Bronchial epithelial cell (primary cell): ENCODE results near the gene SAMD10. TPM values are rescaled to one million over a fixed set of nuclear protein-coding genes. Genes with fewer than 3 reads are reported as not detected.

Experiments used
- DNase-seq: peaks from one replicate; pipeline ENCODE4 v3.0.0-alpha.2; 2010; ENCODE audit warnings: low read depth
- FAIRE-seq: peaks from 2 replicates; lab custom pipeline; 2011; peaks lifted over from hg19 to GRCh38; lab: Jason Lieb, UNC
- H3K27me3 ChIP-seq: 2 replicates; pipeline ENCODE4 v1.5.1; 2011; ENCODE audit warnings: low read length; ENCODE audit not compliant: control insufficient read depth, insufficient read depth
- H3K36me3 ChIP-seq: 2 replicates; pipeline ENCODE4 v1.5.1; 2011; ENCODE audit warnings: low read length; ENCODE audit not compliant: control insufficient read depth, insufficient read depth
- H3K4me3 ChIP-seq: 2 replicates; pipeline ENCODE4 v1.5.1; 2011; ENCODE audit warnings: mild to moderate bottlenecking, low read depth, low read length, control low read depth
- total RNA-seq: library from RNA; depleted of rRNA; stranded (reverse); fragments of >200 nt; gene quantifications from 2 replicates; pipeline ENCODE4 v1.2.1, GENCODE V29; 2014
- TF ChIP-seq, protein P1 (sequence below): IDR thresholded peaks from 2 replicates; pipeline ENCODE4 v1.5.1; 2011; ENCODE audit warnings: mild to moderate bottlenecking, moderate library complexity, low read length, control low read depth, inconsistent platforms; ENCODE audit not compliant: insufficient read depth, severe bottlenecking

SAMD10 gene
- total RNA-seq, 1 donor from 2014 or later, result 1.1 TPM

- Histone ChIP-seq H3K36me3 (peaks cover 25% of the 10 kb centered on the region), H3K27me3 (no peaks in the 10 kb centered on the region), H3K4me3 (no peak overlapping the region)
- DNase-seq (no peak), FAIRE-seq (no peak)
- TF ChIP-seq, protein P1, sequence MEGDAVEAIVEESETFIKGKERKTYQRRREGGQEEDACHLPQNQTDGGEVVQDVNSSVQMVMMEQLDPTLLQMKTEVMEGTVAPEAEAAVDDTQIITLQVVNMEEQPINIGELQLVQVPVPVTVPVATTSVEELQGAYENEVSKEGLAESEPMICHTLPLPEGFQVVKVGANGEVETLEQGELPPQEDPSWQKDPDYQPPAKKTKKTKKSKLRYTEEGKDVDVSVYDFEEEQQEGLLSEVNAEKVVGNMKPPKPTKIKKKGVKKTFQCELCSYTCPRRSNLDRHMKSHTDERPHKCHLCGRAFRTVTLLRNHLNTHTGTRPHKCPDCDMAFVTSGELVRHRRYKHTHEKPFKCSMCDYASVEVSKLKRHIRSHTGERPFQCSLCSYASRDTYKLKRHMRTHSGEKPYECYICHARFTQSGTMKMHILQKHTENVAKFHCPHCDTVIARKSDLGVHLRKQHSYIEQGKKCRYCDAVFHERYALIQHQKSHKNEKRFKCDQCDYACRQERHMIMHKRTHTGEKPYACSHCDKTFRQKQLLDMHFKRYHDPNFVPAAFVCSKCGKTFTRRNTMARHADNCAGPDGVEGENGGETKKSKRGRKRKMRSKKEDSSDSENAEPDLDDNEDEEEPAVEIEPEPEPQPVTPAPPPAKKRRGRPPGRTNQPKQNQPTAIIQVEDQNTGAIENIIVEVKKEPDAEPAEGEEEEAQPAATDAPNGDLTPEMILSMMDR, result no peak
These were observed 24.7 kb upstream of the SAMD10 start for GRCh38 chr20:64003960-64004725.

DNA sequence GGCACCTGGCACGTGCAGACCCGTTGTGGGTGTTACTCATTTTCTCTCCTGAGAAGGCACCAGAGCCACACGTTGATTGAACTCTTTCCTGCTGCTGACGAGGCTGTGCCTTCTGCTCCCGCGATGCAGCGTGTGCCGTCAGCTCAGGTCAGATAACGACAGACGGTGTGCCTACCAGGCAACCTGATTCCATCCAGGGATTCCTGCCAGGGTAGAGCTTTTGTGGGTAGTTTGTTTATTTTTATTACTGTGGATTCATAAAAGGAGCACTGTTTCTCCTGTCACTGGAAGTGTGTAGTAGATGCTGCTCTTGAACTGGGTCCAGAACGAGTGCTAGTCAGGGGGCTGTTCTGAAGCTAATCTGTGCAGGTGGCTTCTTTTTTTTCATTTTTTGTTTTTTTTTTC, 22.2 kb upstream of the SAMD10 start:
- peaks cover 22% of the 10 kb centered on the region for H3K36me3 ChIP-seq
- FAIRE-seq (no peak), DNase-seq (no peak)
- TF ChIP-seq, protein P1, result no peak
- H3K4me3 ChIP-seq, result no peak overlapping the region
- no peaks in the 10 kb centered on the region for H3K27me3 ChIP-seq

GRCh38 chr20:64000906-64001305, 21.5 kb upstream of the SAMD10 start:
- Histone ChIP-seq H3K27me3 (no peaks in the 10 kb centered on the region), H3K4me3 (no peak overlapping the region), H3K36me3 (peaks cover 22% of the 10 kb centered on the region)
- no peak for DNase-seq
- FAIRE-seq, result no peak
- TF ChIP-seq, protein P1, result no peak

GRCh38 chr20:63982937-63983336, 3.5 kb upstream of the SAMD10 start:
- Histone ChIP-seq H3K36me3 (peaks cover 10% of the 10 kb centered on the region), H3K27me3 (no peaks in the 10 kb centered on the region), H3K4me3 (no peak overlapping the region)
- DNase-seq, result no peak
- no peak for FAIRE-seq
- TF ChIP-seq, protein P1, result no peak

DNA sequence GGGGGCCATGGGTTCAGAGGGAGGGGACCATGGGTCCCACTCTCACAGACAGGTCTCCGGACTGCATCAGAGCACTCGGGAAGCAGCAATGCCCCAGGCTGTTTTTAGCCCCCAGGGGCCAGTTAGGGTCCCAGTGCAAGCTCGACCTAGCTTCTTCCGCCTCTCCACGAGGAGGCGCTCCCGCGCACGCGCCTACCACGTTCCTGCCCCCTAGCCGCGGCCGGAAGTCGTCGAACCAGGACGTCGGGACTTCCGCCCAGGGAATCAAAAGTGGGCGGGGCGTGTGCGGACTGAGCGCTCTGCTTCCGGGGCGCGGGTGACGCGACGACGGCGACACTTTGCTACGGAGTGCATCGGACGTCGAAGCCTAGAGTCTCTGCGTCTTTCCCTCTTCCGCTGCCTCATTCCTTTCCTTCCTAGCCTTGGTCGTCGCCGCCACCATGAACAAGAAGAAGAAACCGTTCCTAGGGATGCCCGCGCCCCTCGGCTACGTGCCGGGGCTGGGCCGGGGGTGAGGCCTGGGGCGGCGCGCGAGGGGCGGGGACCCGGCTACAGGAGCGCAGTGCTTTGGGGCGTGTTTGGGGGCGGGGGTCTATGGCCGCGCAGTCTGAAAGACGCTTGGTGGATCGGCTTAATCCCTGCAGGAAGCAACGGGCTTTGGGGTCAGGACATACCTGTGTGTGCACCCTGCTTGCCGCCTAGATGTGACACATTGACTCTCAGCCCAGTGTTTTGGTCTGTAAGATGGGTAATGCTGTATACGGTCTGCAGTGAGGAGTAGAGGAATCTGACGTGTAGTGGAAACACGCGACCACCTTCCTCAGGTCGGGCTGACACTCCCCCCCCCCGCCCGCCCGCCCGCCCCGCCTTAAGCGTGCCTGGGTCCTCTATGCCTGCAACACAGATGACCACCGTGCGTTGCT, 1.6 kb upstream of the SAMD10 start, which contains the start of gene PRPF6:
PRPF6 (plus strand) TSS at position 327 of the 923 bp plus-strand sequence; CDS start at position 441, 114 bp downstream.
- TF ChIP-seq, protein P1, result peak; percentile 97
- Histone ChIP-seq H3K4me3 (peak within 1 kb of the TSS; percentile 88), H3K36me3 (peaks cover 8% of the 10 kb centered on the region), H3K27me3 (no peaks in the 10 kb centered on the region)
- FAIRE-seq, result no peak
- peak; percentile 83 for DNase-seq
